Thyroid gland (tissue), 4 donors: ENCODE results near the gene DUSP7. TPM values are rescaled to one million over a fixed set of nuclear protein-coding genes. Genes with fewer than 3 reads are reported as not detected.
A peak's percentile ranks its signal among the peaks of the same experiment; 100 is the strongest.

Source experiments
- DNase-seq, 2 donors: peaks; one replicate each; pipeline ENCODE4 v3.0.0-alpha.2; 2019
- H3K27ac ChIP-seq, 3 donors: fragments of 200-600 bp; sonication (generic); 1 replicate in 2 of 3; 2 replicates in 1 of 3; pipeline ENCODE4 v1.5.1; 2016 to 2019; ENCODE audit warnings: mild to moderate bottlenecking in 1 of 3, moderate library complexity in 1 of 3
- H3K27me3 ChIP-seq: fragments of 200-600 bp; sonication (generic); one replicate; pipeline ENCODE4 v1.5.1; 2019
- H3K36me3 ChIP-seq, 2 donors: fragments of 200-600 bp; sonication (generic); one replicate each; pipeline ENCODE4 v1.5.1; 2016 to 2019
- H3K4me1 ChIP-seq, 2 donors: fragments of 200-600 bp; sonication (generic); one replicate each; pipeline ENCODE4 v1.5.1; 2017 to 2019
- H3K4me3 ChIP-seq, 3 donors: fragments of 200-600 bp; sonication (generic); replicated peaks in 1 of 3; 1 replicate in 2 of 3; 2 replicates in 1 of 3; pipeline ENCODE4 v1.5.1; 2016; ENCODE audit warnings: mild to moderate bottlenecking in 1 of 3
- H3K9me3 ChIP-seq: fragments of 200-600 bp; sonication (generic); one replicate; pipeline ENCODE4 v1.5.1; 2017
- POLR2A ChIP-seq, 2 donors: fragments of 450-650 bp; IDR thresholded peaks; one replicate each; pipeline ENCODE4 v1.6.1; 2017; ENCODE audit warnings: antibody characterized with exemption in 2 of 2, mild to moderate bottlenecking in 2 of 2, moderate library complexity in 1 of 2
- WGBS, 2 donors: methylation state at CpG; one replicate each; pipeline ENCODE4 v1.1.5; 2017; 5-methylcytosine and 5-hydroxymethylcytosine counted together
- intact Hi-C: fragments of 100-400 bp; cut with DNase I; formaldehyde crosslinking; loops from one replicate; pipeline ENCODE4 v1.15.1; 2023
- total RNA-seq, 4 donors: library from RNA; depleted of rRNA; stranded (reverse); fragments of >200 nt; gene quantifications; one replicate each; pipeline ENCODE4 v1.2.3, GENCODE V29; 2016
- TF ChIP-seq, protein P1 (sequence below), 6 experiments: fragments of 200-600 bp in 3 of 6; fragments of 450-650 bp in 3 of 6; sonication (generic) in 3 of 6; IDR thresholded peaks; one replicate each; pipeline ENCODE4 v1.5.1; 2016 to 2019; ENCODE audit warnings: antibody characterized with exemption in 6 of 6, mild to moderate bottlenecking in 2 of 6, inconsistent platforms in 1 of 6, moderate library complexity in 1 of 6

The DUSP7 gene
- total RNA-seq, 4 donors from 2014 or later: 6.9 to 10.6 (median 10.4) TPM

DNA sequence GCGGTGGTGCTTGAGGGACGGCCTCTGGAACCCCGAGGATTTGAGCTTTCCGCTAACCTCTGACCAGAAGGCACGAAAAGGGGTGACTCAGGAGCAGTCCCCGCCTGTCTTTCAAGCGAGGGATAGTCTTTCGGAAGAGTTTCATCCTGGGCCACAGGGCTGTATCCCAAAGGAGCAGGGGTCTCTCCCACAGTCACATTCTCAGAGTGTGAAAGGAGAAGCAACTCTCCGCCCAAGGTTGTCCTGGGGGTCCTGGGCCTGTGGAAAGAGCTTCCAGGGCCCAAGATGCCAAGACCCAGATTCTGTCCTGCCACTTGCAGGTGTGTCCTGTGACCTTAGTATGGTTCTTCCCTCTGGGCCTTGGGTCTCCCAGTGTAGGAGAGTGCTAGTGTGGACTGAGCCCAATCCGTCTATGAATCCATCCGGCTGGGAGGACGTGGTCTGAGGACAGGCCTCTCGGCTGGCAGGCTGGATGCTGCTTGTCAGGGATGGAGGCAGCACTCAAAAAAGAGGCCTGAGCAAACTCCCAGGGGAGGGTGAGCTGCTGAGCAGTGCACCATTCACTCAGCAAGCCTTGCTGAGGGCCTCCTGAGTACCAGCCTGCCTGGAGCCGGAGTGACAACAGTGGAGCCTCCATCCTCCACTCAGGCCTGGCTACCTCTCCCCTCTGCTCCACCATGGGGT lies 1.6 kb upstream of the DUSP7 start:
- Histone ChIP-seq H3K4me1 (peaks cover 28 to 31% of the 10 kb centered on the region in 2 donors), H3K27me3 (no peaks in the 10 kb centered on the region), H3K27ac (peak overlapping the region in 1 of 3 donors; percentile 46), H3K9me3 (no peaks in the 10 kb centered on the region), H3K4me3 (peak overlapping the region in 1 of 3 donors; percentile 55), H3K36me3 (peaks cover 0 to 4% of the 10 kb centered on the region in 2 donors)
- DNase-seq: no peak
- 79 to 84% methylated on average over 11 to 13 of the region's 14 CpGs for WGBS, 2 donors
- intact Hi-C loops: loop anchor here (5.0 kb wide), 1 partner anchor 116 kb away; the partner anchor contains the start of genes PARP3 and RRP9
- TF ChIP-seq, protein P1, sequence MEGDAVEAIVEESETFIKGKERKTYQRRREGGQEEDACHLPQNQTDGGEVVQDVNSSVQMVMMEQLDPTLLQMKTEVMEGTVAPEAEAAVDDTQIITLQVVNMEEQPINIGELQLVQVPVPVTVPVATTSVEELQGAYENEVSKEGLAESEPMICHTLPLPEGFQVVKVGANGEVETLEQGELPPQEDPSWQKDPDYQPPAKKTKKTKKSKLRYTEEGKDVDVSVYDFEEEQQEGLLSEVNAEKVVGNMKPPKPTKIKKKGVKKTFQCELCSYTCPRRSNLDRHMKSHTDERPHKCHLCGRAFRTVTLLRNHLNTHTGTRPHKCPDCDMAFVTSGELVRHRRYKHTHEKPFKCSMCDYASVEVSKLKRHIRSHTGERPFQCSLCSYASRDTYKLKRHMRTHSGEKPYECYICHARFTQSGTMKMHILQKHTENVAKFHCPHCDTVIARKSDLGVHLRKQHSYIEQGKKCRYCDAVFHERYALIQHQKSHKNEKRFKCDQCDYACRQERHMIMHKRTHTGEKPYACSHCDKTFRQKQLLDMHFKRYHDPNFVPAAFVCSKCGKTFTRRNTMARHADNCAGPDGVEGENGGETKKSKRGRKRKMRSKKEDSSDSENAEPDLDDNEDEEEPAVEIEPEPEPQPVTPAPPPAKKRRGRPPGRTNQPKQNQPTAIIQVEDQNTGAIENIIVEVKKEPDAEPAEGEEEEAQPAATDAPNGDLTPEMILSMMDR (IDR thresholded peaks at IDR 0.05): no peak
- TF ChIP-seq POLR2A (IDR thresholded peaks at IDR 0.05): no peak

DNA sequence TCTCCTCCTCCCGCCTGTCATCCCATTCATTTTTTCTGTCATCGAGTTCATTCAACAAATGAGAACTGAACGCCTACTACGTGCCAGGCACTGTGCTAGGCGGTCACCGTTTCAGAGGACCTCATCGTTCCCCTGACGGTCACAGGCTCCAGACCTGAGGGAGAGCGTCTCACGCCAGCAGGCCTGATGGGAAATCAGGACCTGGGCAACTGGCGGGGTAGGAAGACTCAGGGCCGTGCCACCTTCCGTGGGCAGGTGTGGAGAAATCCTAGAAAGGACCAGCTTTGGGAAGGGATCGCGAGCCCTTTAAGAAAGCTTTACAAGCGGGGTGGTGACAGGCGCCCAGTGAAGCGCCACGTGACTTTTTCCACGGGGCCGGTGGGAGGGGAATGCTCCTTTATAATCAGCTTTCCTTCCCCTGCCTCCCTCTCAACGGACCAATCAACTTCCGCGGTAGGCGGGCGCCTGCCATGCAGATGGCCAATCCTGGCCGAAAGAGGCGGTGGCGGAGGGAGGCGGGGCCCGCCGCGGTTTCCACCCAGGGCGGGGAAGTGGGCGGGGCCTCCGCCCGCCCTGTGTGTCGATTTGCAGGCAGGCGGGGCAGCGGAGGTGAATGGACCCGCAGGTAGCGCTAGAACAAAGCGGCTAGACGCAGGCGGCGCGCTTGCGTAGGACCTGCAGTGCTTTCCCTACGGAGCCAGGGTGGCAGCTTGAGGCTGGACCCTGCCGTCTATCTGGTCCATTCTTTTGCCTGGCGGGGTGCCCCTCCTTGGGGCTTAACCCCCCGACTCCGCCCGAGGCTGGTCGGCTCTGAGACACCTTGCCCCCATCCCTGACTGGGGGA lies 819 bp upstream of the DUSP7 start:
- peak overlapping the region; percentile 7 to 55 (median 12) for H3K4me3 ChIP-seq
- intact Hi-C loops: loop anchor here (5.0 kb wide), 1 partner anchor 115 kb away; the partner anchor contains the start of genes PARP3 and RRP9
- 1% methylated on average over 21 to 29 of the region's 55 CpGs for WGBS, 2 donors
- H3K9me3 ChIP-seq: no peaks in the 10 kb centered on the region
- no peaks in the 10 kb centered on the region for H3K27me3 ChIP-seq
- H3K27ac ChIP-seq: peak overlapping the region; percentile 31 to 71 (median 67)
- peak; percentile 99 to 100 for DNase-seq
- peaks cover 0 to 4% of the 10 kb centered on the region in 2 donors for H3K36me3 ChIP-seq
- TF ChIP-seq, protein P1 (IDR thresholded peaks at IDR 0.05): peak in 2 of 6 experiments; percentile 7 to 36
- TF ChIP-seq POLR2A (IDR thresholded peaks at IDR 0.05): peak in 1 of 2 donors; percentile 65
- peaks cover 31 to 35% of the 10 kb centered on the region in 2 donors for H3K4me1 ChIP-seq

DNA sequence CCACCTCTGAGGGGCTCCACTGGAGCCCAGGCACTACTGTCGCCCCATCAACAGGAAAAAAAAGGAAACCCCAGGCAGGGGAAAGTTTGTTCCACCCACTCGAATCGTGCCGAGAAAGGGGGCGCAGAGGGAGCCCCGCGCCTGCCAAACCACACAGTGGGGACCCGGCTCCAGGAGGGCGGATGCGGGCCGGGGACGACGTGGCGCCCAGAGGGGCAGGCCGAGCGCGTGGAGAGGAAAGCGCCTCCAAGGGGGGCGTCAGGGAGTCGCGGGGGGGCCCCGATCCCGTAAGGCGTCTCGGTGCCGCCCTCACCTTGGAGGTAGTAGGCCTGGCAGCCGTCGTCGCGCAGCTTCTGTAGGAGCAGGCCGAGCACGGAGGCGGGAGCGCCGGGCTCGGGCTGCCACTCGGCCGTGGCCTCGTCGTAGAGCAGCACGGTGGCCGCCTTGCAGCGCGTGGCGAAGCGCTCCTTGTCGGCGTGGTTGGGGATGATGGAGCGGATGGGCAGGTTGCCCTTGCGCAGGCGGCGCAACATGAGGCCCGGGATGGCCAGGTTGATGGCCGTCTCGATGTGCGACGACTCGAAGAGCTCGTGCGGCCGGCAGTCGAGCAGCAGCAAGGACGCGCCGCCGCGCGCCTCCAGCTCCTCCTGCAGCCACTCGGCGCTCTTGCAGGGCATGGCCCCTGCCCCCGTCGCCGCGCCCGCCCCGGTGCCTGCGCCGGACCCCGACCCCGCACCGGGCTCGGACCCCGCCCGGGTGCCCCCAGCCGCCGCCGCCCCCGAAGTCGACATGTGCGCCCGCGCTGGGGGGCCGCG lies 627 bp downstream of the DUSP7 start:
- 1 to 2% methylated on average over 24 to 32 of the region's 94 CpGs for WGBS, 2 donors
- Histone ChIP-seq H3K27me3 (no peaks in the 10 kb centered on the region), H3K36me3 (peaks cover 8 to 17% of the 10 kb centered on the region in 2 donors), H3K9me3 (no peaks in the 10 kb centered on the region), H3K4me1 (peaks cover 31 to 49% of the 10 kb centered on the region in 2 donors), H3K4me3 (peak overlapping the region; percentile 27 to 74 (median 56)), H3K27ac (peak overlapping the region; percentile 65 to 83 (median 66))
- DNase-seq: peak; percentile 50 to 62
- TF ChIP-seq POLR2A (IDR thresholded peaks at IDR 0.05): peak in 1 of 2 donors; percentile 11
- TF ChIP-seq, protein P1 (IDR thresholded peaks at IDR 0.05): peak in 3 of 6 experiments; percentile 15 to 34 (median 32)
- intact Hi-C loops: loop anchor here (5.0 kb wide), 1 partner anchor 113 kb away; the partner anchor contains the start of genes PARP3 and RRP9

DNA sequence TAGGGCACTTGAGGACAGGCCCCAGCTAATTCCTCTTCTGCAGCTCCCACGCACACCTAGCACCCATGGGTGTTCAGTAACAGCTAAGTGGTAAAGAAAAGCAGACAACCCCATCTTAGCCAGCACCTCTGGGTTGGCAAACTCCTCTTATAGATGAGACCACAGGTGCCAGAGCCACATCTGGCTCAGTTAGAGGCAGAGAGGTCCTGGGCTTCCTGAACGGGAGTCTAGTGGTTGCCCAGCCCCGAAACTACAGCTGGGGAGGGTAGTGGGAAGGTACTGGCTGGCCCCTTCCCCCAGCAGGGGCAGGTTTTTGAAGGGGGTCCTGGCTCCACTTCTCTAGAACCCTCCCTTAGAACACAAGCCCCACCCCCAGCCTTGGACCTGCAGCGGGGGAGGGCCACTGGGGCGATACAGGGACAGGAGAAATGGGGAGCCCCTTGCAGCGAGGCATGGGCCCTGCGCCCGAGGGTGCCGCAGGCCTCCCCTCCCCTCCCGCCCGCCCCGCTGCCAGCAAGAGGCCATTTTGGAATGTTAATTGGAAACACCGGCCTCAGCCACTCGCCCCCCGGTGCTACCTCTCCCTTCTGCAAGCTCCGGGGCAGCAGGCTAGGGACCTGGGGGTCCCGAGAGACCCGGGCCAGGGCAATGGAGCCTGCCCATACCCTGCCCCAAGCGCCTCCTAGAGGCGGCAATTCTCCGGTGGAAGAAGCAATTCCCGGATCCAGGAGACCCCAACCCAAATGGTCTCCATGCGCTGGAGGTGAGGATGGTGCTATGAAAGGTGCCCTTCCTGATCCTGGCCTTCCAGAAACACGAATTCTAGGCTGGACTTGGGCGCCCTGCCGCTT lies 1.5 kb downstream of the DUSP7 start:
- Histone ChIP-seq H3K27ac (peak overlapping the region; percentile 65 to 83 (median 66)), H3K4me3 (peak overlapping the region; percentile 27 to 74 (median 56)), H3K4me1 (peaks cover 31 to 53% of the 10 kb centered on the region in 2 donors), H3K9me3 (no peaks in the 10 kb centered on the region), H3K27me3 (no peaks in the 10 kb centered on the region), H3K36me3 (peaks cover 15 to 25% of the 10 kb centered on the region in 2 donors)
- TF ChIP-seq, protein P1 (IDR thresholded peaks at IDR 0.05): peak in 1 of 6 experiments; percentile 24
- TF ChIP-seq POLR2A (IDR thresholded peaks at IDR 0.05): no peak
- DNase-seq: no peak
- 22 to 92% methylated on average over 1 to 14 of the region's 26 CpGs for WGBS, 2 donors
- intact Hi-C loops: loop anchor here (5.0 kb wide), 3 partner anchors 67 to 482 kb away; partner anchors contain the start of genes PARP3, RRP9 and UQCC5
